HG02943 (cell line): ENCODE measurements around the gene CCDC69.
"Not testable (repeated sequence)": the region's sequence is repeated elsewhere in the genome, so short reads cannot be mapped to it uniquely, and the experiment has no call there.

Experiments used
- ATAC-seq: cut with Tn5 transposase; IDR thresholded peaks from one replicate; pipeline ENCODE4 v1.9.1; 2021; ENCODE audit warnings: mild to moderate bottlenecking, low read depth, moderate library complexity; ENCODE audit not compliant: unreplicated experiment

The CCDC69 gene, protein sequence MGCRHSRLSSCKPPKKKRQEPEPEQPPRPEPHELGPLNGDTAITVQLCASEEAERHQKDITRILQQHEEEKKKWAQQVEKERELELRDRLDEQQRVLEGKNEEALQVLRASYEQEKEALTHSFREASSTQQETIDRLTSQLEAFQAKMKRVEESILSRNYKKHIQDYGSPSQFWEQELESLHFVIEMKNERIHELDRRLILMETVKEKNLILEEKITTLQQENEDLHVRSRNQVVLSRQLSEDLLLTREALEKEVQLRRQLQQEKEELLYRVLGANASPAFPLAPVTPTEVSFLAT

DNA sequence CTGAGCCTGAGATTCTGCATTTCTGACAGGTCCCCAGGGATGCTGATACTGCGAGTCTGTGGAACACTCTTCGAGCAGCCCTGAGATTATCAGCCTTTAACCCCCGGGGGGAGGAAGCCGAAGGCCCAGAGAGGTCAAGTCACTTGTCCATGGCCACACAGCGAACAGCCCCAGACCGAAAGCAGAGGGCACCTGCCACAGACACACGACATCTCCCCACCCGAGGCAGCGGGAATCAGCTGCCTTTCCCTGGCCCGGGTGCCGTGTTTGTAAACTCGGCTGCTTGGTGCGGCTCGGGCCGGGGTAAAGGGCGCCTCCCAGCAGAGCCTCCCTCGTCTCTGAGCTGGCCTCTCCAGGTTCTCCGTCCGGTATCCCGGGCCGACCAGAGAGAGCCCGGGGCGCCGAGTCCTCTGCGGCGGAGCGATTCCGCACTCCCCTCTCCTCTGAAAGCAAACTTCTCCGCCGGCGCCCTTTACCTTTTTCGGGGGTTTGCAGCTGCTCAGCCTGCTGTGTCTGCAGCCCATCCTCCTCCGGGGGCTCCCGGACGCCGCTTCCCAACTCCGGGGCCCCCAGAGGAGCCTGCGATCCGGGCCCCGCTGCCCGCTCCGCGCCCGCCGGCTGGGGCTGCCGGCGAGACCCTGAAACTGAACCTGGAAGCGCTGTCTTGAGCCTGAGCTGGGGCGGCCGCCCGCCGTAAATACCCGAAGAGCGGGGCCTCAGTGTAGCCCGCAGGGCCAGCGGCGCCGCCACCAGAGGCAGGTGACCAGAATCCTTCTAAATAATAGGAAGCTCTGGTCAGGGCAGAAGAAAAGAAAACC, at the start of gene CCDC69:
CCDC69 (minus strand) TSS at position 646 of the 818 bp plus-strand sequence; CDS start at position 524, 122 bp downstream.
- ATAC-seq: peak; percentile 75

GRCh38 chr5:151271336-151271735, 47.4 kb upstream of the CCDC69 start:
- ATAC-seq: no peak

DNA sequence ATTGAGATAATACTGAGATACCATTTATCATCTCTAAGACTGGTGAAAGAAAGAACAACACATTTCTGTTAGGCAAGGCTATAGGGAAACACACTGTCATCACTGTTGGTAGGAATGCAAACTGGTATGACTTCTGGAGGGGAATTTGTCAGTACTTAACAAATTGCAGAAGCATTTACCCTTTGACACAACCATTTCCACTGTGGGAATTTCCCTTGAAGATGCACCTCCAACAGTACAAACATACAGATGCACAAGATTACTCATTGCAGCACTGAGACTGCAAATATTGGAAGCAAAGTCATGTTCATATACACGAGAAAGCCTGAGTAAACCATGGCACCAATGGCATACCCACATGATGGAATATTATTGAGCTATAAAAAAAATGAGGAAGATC, 46.7 kb upstream of the CCDC69 start:
- ATAC-seq: no peak

- ATAC-seq: no peak
These were observed 43.8 kb upstream of the CCDC69 start for GRCh38 chr5:151267491-151268260.

GRCh38 chr5:151264113-151264512, 40.2 kb upstream of the CCDC69 start:
- ATAC-seq: no peak

GRCh38 chr5:151262532-151262931, 38.6 kb upstream of the CCDC69 start:
- no peak for ATAC-seq

GRCh38 chr5:151259931-151260330, 36.0 kb upstream of the CCDC69 start:
- no peak for ATAC-seq

DNA sequence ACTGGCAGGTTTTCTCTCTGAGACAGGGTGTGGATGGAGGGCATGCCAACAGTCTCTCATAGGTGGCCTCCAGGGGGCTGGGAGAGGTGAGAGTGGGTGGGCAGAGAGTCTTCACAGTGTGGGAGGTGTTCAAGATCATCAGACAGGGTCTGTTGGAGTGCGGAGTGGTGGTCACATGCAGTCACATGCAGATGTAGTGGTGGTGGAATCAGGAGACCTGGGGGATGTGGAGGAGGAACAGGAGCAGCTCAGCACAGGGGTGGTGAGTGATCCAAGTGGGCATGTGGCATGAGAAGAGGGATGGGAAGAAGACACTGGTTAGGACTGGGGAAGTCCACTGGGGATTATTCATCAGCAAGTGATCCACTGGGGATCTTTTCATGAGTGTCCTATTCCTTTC, 34.9 kb upstream of the CCDC69 start:
- ATAC-seq: no peak

DNA sequence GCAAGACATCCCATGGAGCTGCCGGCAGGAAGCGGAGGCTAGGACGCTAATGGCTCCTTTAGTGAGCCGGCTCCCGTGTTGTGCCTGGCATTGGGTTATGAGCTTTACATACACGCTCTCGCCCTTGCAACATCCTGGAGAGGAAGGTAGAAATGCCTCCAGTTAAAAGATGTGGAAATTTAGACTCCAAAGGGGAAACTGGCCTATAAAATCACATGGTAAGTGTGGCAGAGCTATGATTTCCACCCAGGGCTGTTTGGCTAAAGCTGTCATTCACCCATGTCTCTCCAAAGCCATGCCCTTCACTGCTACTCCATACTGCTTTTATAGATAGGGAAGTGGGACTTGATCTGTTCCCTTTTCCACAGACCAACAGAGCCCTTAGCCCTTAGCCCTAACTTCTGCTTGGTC, 34.3 kb upstream of the CCDC69 start:
- ATAC-seq: no peak

DNA sequence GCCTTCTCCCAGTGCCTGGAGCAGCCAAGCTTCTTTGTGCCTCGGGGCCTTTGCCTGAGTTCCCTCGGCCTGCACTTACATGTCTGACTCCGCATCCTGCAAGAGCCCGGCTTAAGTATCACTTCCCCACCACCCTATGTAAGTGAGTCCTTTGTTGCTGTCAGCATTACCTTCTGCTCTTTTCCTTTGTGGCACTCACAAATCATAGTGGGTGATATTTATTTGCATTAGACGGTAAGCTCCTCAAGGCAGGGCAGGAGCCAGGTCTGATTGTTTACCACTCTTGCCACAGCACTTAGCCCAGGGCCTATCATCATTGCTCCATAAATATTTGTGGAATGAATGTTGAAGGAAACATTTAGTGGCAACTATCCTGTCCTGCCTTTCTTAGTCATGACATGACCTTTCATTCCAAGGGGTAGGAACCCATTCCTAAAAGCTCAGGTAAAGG, 33.9 kb upstream of the CCDC69 start:
- peak; percentile 26 for ATAC-seq

DNA sequence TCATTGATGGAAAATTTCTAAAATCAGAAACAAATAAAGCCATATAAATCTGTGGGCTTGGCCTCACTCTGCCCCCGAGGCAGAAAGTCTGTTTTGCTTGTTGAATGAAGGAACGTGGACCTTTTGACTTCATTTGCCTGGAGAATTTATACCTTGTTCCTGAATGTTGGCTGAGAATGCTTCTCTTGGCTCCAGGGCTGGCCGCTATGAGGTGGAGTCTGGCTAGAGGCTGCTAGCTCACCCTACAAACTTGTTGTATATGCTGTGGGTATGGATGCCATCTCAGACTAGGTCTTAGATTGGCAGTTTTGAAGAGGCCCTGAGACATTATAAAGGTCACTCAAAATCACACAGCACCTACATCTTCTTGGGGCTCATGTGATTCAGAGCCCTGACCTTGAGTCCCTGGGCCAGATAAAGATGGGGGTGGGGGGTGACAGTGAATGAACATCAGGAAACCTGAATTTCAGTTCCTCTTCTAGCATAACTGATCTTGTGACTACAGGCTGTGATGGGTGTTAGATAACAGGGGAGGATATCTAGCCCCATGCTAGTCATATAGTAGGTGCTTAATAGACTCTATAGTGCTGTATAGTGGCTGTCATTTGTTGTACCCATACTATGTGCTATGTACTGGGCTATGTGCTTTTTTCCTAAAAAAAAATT, 31.9 kb upstream of the CCDC69 start:
- peak; percentile 43 for ATAC-seq

DNA sequence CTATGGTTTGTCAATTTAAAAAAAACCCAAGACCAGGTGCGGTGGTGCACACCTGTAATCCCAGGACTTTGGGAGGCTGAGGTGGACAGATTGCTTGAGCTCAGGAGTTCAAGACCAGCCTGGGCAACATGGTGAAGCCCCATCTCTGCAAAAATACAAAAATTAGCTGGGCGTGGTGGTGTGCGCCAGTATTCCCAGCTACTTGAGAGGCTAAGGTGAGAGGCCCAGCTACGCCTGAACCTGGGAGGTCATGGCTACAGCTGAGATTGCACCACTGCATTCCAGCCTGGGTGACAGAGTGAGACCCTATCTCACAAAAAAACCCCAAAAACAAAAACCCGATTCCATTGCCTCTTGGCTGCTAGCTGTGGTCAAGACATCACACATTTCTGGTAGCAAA, 31.1 kb upstream of the CCDC69 start:
- ATAC-seq: not testable (repeated sequence)

DNA sequence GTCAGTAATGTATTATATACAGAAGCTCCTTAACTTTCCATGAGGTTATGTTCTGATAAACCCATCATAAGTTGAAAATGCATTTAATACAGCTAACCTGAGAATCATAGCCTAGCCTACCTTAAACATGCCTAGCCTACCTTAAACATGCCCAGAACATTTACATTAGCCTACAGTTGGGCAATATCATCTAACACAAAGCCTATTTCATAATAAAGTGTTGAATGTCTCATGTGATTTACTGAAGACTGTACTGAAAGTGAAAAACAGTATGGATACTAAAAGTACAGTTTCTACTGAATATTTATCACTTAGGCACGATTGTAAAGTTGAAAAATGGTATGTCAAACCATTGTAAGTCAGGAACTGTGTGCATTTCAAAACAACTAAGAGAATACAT, 30.7 kb upstream of the CCDC69 start:
- ATAC-seq: no peak

DNA sequence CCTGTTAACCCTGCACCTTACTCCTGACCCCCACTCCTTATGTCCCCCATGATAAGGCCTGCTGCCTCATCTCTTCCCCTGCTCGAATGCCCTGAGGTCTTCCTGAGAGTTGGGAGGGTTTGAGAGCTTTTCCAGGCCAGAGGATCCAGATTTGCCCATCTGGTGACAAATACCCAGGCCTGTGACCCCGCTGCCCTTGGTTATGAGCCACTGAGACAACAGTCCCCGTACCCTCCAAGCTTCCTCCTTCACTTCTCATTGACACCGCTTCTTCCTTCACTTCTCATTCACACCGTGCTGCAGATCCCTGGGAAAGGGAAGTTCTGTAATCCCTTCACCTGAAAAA, 29.7 kb upstream of the CCDC69 start:
- no peak for ATAC-seq

- peak; percentile 78 for ATAC-seq
These were observed 29.1 kb upstream of the CCDC69 start, which contains the start of gene GM2A for GRCh38 chr5:151252762-151253604. Gene GM2A (plus strand): TSS chr5:151253185. CDS start chr5:151253217, 32 bp downstream.

DNA sequence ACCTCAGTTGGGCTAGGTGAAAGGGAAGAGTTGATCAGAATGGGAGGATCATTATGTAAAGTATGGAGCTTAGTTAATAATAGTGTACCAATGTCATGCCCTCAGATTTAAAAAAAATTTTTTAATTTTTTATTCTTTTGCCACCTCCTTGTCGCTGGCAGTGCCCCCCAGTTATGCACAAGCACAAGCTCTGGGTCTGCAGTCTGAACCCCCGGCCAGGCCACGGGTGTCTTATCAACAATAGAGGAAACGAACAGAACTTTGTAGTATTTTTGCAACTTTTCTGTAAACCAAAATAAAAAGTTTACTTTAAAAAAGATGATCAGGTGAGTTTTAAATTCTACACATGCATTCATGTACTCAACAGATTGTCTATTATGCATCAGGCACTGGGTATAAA, 27.7 kb upstream of the CCDC69 start:
- no peak for ATAC-seq

DNA sequence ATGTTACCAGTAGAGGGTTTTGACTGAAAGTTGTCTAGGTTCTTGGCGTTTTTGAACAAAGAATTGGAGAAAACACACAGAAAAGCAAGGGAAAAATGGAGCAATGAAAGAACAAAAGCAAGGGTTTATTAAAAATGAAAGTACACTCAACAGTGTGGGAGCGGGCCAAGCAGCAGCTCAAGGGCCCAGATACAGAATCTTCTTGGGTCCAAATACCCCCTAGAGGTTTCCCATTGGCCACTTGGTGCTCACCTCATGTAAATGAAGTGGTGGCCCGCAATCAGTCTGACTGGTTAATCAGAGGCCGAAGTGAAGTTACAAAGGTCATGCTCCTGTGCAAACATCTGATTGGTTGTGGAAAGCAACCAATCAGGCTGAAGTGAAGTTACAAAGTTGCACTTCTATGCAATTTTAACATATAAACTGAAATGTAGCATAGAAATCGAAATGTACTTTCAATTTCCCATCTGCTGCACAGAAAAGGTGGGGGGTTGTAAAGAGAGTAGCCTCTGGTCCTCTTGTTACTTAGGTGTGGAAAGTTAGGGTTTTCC, 27.2 kb upstream of the CCDC69 start:
- no peak for ATAC-seq

DNA sequence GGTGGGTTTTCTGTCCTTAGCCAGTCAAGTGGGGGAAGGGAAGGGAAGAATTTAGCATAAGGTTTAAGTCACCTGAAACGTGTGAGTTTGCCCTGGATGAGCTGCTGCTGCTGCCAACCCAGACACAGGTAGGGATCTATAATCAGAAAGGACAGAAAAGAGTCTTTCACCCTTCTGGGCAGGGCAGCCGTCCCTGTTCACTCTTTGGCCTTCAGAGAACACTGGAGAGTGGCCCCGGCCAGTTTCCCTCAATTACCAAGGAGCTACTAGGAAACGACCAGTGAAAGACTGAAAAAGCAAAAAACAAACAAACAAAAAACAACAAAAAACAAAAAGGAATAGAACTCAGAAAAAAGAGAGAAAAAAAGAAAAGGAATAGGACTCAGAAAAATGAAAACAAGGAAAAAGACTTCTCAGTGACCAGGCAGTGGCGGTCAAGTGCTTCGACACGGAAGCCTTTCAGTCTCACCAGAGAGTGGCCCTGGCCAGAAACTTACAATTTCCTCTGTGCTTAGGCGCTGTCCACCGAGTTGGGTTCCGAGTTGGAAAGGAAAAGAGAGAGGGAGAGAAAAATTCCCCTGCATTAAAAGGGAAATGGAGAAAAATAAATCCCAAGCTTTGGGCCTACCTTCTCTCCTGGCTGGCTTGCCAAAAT, 26.6 kb upstream of the CCDC69 start:
- ATAC-seq: no peak

GRCh38 chr5:151249281-151249680, 25.4 kb upstream of the CCDC69 start:
- no peak for ATAC-seq
